Measurements from ENCODE around the gene CARD9. TPM values are rescaled to one million over a fixed set of nuclear protein-coding genes. Genes with fewer than 3 reads are reported as not detected.

Gene CARD9
- total and polyA plus RNA-seq, 2 of the 8 experiments (the other 6 are each of a cell fraction or from before 2014, with no cell fraction given) = 0.15 to 1.1 TPM

- CTCF ChIA-PET (ENCODE audit: partially characterized antibody) = interaction anchor here (1.0 to 1.6 kb wide), 4 partner anchors 13 to 33 kb away, joined by 3 to 6 read pairs (median 4); partner anchors contain the start of gene DNLZ
- 78% methylated on average over 3 of the region's 4 CpGs; no CpG with 5 or more reads in 1 of the 2 experiments for WGBS, 2 experiments (ENCODE audit: extremely low coverage in 1 of 2, insufficient coverage in 1 of 2, insufficient read length in 1 of 2, insufficient replicate concordance in 2 of 2, low coverage in 1 of 2, low lambda C conversion rate in 2 of 2, missing lambda C conversion rate in 1 of 2)
- POLR2A ChIA-PET (ENCODE audit: partially characterized antibody) = interaction anchor here (1.0 to 14.6 kb wide), 6 partner anchors 9 to 90 kb away, joined by 3 to 139 read pairs (median 41); partner anchors contain the start of genes CARD9, DNLZ, ENTR1 and PMPCA
- no peak for TF ChIP-seq RFX5 (IDR thresholded peaks at IDR 0.05; ENCODE audit: borderline replicate concordance, low read depth, low read length)
- TF ChIP-seq TBP (IDR thresholded peaks at IDR 0.05; ENCODE audit: low read depth, low read length) = no peak
- TF ChIP-seq FOSL1 (IDR thresholded peaks at IDR 0.05; ENCODE audit: insufficient read depth, low read depth, low read length) = no peak
Observed at GRCh38 chr9:136396219-136396515, 22.7 kb upstream of the CARD9 start.

More at GRCh38 chr9:136396219-136396515, 22.7 kb upstream of the CARD9 start:
- H3K9me3 ChIP-seq (ENCODE audit: insufficient read depth in 2 of 2, low read depth in 1 of 2, low read length in 1 of 2) = no peaks in the 10 kb centered on the region
- peaks cover 6% of the 10 kb centered on the region; the same call in 1 of the 2 replicates for H3K23me2 ChIP-seq (ENCODE audit: low read depth, low read length)
- H2BK5ac ChIP-seq (ENCODE audit: low read depth, low read length) = no peak overlapping the region
- H3K79me2 ChIP-seq (ENCODE audit: control insufficient read depth in 1 of 2, insufficient read depth in 2 of 2, low read length in 2 of 2) = peaks cover 0 to 26% of the 10 kb centered on the region in 2 experiments; a peak in 2 of 4 replicates
- H2BK12ac ChIP-seq (ENCODE audit: low read depth, low read length) = no peak overlapping the region
- no peak overlapping the region for H2BK15ac ChIP-seq (ENCODE audit: low read length)
- no peak overlapping the region for H3K4me2 ChIP-seq (ENCODE audit: insufficient read depth in 1 of 2, low read depth in 2 of 2, low read length in 2 of 2)
- H3K18ac ChIP-seq (ENCODE audit: extremely low read depth, low read length) = no peak overlapping the region
- no peak overlapping the region for H3K14ac ChIP-seq (ENCODE audit: insufficient read length)
- no peak overlapping the region for H3K27ac ChIP-seq (ENCODE audit: low read depth, low read length)
- H3K36me3 ChIP-seq (ENCODE audit: control insufficient read depth in 2 of 4, insufficient read depth in 4 of 4, low read length in 3 of 4) = peaks cover 39 to 62% (median 60%) of the 10 kb centered on the region in 4 experiments
- H4K20me1 ChIP-seq (replicated peaks in 1 of 2; ENCODE audit: control insufficient read depth in 1 of 2, insufficient read depth in 2 of 2, low read length in 2 of 2) = peaks cover 6 to 12% of the 10 kb centered on the region in 2 experiments
- H3K27me3 ChIP-seq (replicated peaks in 1 of 4; ENCODE audit: control insufficient read depth in 3 of 4, extremely low read depth in 1 of 4, insufficient read depth in 3 of 4, low read length in 3 of 4) = no peaks in the 10 kb centered on the region
- no peak overlapping the region for H3K56ac ChIP-seq (replicated peaks; ENCODE audit: insufficient read length, low read depth, low read length)
- no peak overlapping the region for H2AK5ac ChIP-seq (ENCODE audit: low read depth, low read length)
- no peak overlapping the region for H4K91ac ChIP-seq (replicated peaks; ENCODE audit: insufficient read length, low read length)
- H4K8ac ChIP-seq (ENCODE audit: extremely low read depth, insufficient read depth, low read length) = no peak overlapping the region
- no peak overlapping the region for H3K9ac ChIP-seq (replicated peaks in 1 of 4; ENCODE audit: extremely low read depth in 1 of 4, low read depth in 3 of 4, low read length in 3 of 4)
- no peak for FAIRE-seq
- H2BK20ac ChIP-seq (ENCODE audit: low read length) = no peak overlapping the region
- H2AFZ ChIP-seq (ENCODE audit: low read length) = no peak overlapping the region
- H3K4me3 ChIP-seq (ENCODE audit: extremely low read depth in 1 of 4, insufficient read depth in 2 of 4, low read depth in 3 of 4, low read length in 4 of 4) = no peak overlapping the region
- no peak overlapping the region for H2BK120ac ChIP-seq (replicated peaks; ENCODE audit: low read depth, low read length)
- no peak overlapping the region for H4K5ac ChIP-seq (ENCODE audit: insufficient read length, low read depth, low read length)
- no peak overlapping the region for H3K23ac ChIP-seq (ENCODE audit: insufficient read length)
- H3K79me1 ChIP-seq (ENCODE audit: low read depth, low read length) = peaks cover 10% of the 10 kb centered on the region; the same call in 1 of the 2 replicates
- H3K4ac ChIP-seq (replicated peaks; ENCODE audit: insufficient read length, low read depth, low read length) = no peak overlapping the region
- peaks cover 0 to 10% (median 7%) of the 10 kb centered on the region in 4 experiments; a peak in 5 of 7 replicates for H3K4me1 ChIP-seq (replicated peaks in 1 of 4; ENCODE audit: control insufficient read depth in 3 of 4, insufficient read depth in 4 of 4, low read length in 3 of 4)
- DNase-seq (ENCODE audit: low read depth in 1 of 2, low spot score in 2 of 2) = no peak
